GM23248 (cell line): ENCODE measurements around the gene POU3F3.

Source experiments
- EZH2 ChIP-seq: fragments of 200-600 bp; sonication (generic); IDR thresholded peaks from 2 replicates; pipeline ENCODE4 v1.6.1; 2018; ENCODE audit warnings: antibody characterized with exemption, mild to moderate bottlenecking; ENCODE audit not compliant: insufficient read depth, poor library complexity, severe bottlenecking
- EZH2phosphoT487 ChIP-seq: fragments of 200-600 bp; sonication (generic); IDR thresholded peaks from 2 replicates; pipeline ENCODE4 v1.6.1; 2018; ENCODE audit warnings: antibody characterized with exemption, moderate library complexity, mild to moderate bottlenecking, low read depth; ENCODE audit not compliant: insufficient read depth

- TF ChIP-seq EZH2phosphoT487 (no peak), EZH2 (no peak)
These were observed 3.0 kb downstream of the POU3F3 start for GRCh38 chr2:104856973-104857261.
